Uterus (tissue), 2 donors: ENCODE results near the gene STAU1.
A peak's percentile ranks its signal among the peaks of the same experiment; 100 is the strongest.

Experiments
- CTCF ChIP-seq, 4 experiments: fragments of 200-600 bp in 2 of 4; fragments of 450-650 bp in 2 of 4; sonication (generic) in 2 of 4; IDR thresholded peaks; one replicate each; pipeline ENCODE4 v1.5.1; 2016 to 2019; ENCODE audit warnings: antibody characterized with exemption in 4 of 4, mild to moderate bottlenecking in 2 of 4, moderate library complexity in 1 of 4
- POLR2A ChIP-seq, 2 donors: fragments of 450-650 bp; IDR thresholded peaks; one replicate each; pipeline ENCODE4 v1.6.1; 2016; ENCODE audit warnings: antibody characterized with exemption in 2 of 2, mild to moderate bottlenecking in 1 of 2, moderate library complexity in 1 of 2

GRCh38 chr20:49132995-49133478 lies 55.1 kb downstream of the STAU1 start:
- no peak for TF ChIP-seq POLR2A (IDR thresholded peaks at IDR 0.05)
- peak; percentile 42 to 77 (median 65) for TF ChIP-seq CTCF (IDR thresholded peaks at IDR 0.05)
